ENCODE data around the gene GPX1. TPM values are rescaled to one million over a fixed set of nuclear protein-coding genes. Genes with fewer than 3 reads are reported as not detected.

Gene GPX1
- total and polyA plus RNA-seq, 10 of the 15 experiments (the other 5 are each of a cell fraction or from before 2014, with no cell fraction given) = 32.0 to 1,121 (median 400) TPM

- TF ChIP-seq E4F1 (IDR thresholded peaks at IDR 0.05; ENCODE audit: borderline replicate concordance, partially characterized antibody) = no peak
- TF ChIP-seq NFYA (IDR thresholded peaks at IDR 0.05; ENCODE audit: borderline replicate concordance, low read depth, low read length) = no peak
- TF ChIP-seq POLR2A (IDR thresholded peaks at IDR 0.05; ENCODE audit: low read depth, low read length) = no peak
- no peak for TF ChIP-seq TAF1 (IDR thresholded peaks at IDR 0.05; ENCODE audit: borderline replicate concordance, low read depth, low read length)
- no peak for TF ChIP-seq GABPA (IDR thresholded peaks at IDR 0.05; ENCODE audit: low read depth)
- no peak for TF ChIP-seq BHLHE40 (IDR thresholded peaks at IDR 0.05; ENCODE audit: borderline replicate concordance in 1 of 2, low read depth in 2 of 2, low read length in 1 of 2)
- TF ChIP-seq SMC3 (IDR thresholded peaks at IDR 0.05; ENCODE audit: borderline replicate concordance, low read length) = no peak
- TF ChIP-seq SREBF2 (IDR thresholded peaks at IDR 0.05; ENCODE audit: low read length) = no peak
- no peak for TF ChIP-seq SPI1 (IDR thresholded peaks at IDR 0.05; ENCODE audit: borderline replicate concordance, insufficient read depth, low read depth, low read length)
- no peak for TF ChIP-seq CBX3 (IDR thresholded peaks at IDR 0.05; ENCODE audit: borderline replicate concordance, low read depth)
- no peak for TF ChIP-seq SUPT20H (IDR thresholded peaks at IDR 0.05; ENCODE audit: borderline replicate concordance, control insufficient read depth, low read depth, low read length)
- no peak for TF ChIP-seq ATF2 (IDR thresholded peaks at IDR 0.05; ENCODE audit: low read length)
- no peak for TF ChIP-seq RFX5 (IDR thresholded peaks at IDR 0.05; ENCODE audit: low read depth, low read length)
- no peak for TF ChIP-seq STAT1 (conservative IDR thresholded peaks at IDR 0.05)
- TF ChIP-seq MAX (IDR thresholded peaks at IDR 0.05; ENCODE audit: low read depth, low read length) = no peak
- no peak for TF ChIP-seq NR2F1 (conservative IDR thresholded peaks at IDR 0.05)
Observed at GRCh38 chr3:49383387-49383786, 25.2 kb upstream of the GPX1 start (continued).

Measured in GM12878 (cell line).